Stimulated activated CD8-positive, alpha-beta memory T cell treated with anti-CD3 and anti-CD28 coated beads, Interleukin-12 subunit alpha, Interleukin-12 subunit beta, amount 100 ng/mL, for 1 hour (primary cell): Measurements from ENCODE around the gene PRSS36.
"Not testable (repeated sequence)": the region's sequence is repeated elsewhere in the genome, so short reads cannot be mapped to it uniquely, and the experiment has no call there.

Experiments used
- DNase-seq: peaks from one replicate; pipeline ENCODE4 v3.0.0-alpha.2; 2020; ENCODE audit warnings: low read depth

The PRSS36 gene

GRCh38 chr16:31149894-31150890, at the start of gene PRSS36:
TSS of gene PRSS36 (minus strand) at chr16:31150066. CDS start at chr16:31150035, 31 bp downstream.
- DNase-seq, result no peak

GRCh38 chr16:31199430-31200041, 49.7 kb upstream of the PRSS36 start:
- no peak for DNase-seq

DNA sequence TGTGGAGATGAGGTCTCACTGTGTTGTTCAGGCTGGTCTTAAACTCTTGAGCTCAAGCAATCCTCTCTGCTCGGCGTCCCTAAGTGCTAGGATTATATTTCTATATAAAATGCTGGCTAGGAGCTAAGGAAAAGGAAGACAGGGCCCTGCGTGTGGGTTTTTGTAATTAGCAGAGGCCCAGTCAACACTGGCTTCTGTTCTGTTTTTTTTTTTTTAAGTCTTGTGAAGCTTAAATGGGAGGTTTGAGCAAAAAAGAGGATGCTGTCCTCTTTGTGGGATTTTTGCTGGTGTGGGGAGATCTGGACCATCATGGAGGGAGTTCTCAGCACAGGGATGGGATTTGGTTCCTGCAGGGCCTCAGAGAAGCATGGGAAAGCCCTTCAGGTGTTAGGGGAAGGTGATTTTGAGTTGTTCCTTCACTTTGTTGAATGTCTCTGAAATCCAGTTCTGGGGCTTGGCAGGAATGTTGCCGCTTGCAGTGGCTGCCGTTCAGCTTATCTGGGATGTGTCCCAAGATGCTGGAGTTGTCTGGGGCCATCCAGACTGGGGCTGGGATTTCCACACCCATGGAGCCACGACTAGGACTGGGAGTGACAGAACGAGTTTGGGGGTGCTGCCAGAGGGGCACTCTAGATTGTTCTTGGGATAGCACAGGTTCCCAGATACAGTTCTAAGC, 48.5 kb upstream of the PRSS36 start:
- DNase-seq, result no peak

DNA sequence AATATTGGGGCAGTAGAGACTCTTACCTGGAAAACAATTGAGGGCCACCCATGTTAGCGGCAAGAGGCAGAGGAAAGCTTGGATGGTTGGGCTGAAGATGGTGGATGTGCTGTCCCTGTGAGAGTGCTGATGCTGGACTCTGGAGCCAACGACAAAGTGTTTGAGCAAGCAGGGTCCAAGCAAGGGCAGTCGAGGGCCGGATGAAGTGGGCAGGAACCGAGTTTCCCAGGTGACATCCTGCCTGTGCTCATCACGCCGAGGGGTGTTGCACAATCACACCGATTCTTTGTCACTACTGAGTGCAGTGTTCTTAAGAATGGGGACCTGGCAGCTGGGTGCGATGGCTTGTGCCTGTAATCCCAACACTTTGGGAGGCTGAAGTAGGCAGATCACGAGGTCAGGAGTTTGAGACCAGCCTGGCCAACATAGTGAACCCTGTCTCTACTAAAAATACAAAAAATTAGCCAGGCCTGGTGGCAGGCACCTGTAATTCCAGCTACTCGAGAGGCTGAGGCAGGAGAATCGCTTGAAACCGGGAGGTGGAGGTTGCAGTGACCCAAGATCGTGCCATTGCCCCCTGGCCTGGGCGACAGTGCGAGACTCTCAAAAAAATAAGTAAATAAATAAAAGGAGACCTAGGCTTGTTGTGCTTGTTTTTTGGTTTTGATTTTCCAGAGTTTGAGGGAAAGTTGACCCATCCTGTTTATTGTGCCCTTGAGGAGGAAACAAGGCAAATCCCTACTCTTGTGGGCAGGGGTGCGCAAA, 46.6 kb upstream of the PRSS36 start:
- DNase-seq, result no peak

GRCh38 chr16:31195861-31196260, 46.0 kb upstream of the PRSS36 start:
- DNase-seq, result not testable (repeated sequence)

- no peak for DNase-seq
Measured at GRCh38 chr16:31194898-31195297, 45.0 kb upstream of the PRSS36 start.

GRCh38 chr16:31193874-31194273, 44.0 kb upstream of the PRSS36 start:
- DNase-seq, result no peak

DNA sequence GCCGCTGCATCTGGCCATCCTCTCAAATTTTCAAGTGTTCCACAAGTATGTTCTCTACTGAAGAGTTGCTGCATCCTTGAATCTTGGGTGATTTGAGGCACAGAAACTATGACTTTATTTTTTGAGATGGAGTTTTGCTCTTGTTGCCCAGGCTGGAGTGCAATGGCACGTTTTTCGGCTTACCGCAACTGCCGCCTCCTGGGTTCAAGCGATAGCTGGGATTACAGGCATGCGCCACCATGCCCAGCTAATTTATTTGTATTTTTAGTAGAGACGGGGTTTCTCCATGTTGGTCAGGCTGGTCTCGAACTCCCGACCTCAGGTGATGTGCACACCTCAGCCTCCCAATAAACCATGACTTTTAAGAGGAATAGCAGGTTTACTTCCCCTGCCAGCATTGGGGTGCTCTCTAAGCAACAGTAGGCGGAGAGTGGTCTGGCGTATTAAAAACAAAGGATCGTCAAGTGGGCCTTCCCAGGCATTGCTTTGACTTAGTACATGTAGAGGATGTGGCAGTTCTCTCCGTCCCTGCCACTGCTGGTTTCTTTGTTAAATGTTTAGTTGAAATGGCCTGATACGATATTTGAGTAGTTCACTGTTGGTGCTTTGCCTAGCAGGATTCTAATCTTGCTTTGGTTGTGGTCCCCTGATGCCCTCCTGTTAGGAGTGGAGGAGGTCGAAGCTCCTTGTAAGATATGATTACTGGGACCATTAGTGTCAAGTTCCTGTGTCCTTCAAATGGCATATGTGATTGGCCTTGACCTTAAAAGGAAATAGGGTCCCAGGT, 43.2 kb upstream of the PRSS36 start:
- DNase-seq, result no peak

- no peak for DNase-seq
Measured at GRCh38 chr16:31191697-31192428, 42.0 kb upstream of the PRSS36 start.

DNA sequence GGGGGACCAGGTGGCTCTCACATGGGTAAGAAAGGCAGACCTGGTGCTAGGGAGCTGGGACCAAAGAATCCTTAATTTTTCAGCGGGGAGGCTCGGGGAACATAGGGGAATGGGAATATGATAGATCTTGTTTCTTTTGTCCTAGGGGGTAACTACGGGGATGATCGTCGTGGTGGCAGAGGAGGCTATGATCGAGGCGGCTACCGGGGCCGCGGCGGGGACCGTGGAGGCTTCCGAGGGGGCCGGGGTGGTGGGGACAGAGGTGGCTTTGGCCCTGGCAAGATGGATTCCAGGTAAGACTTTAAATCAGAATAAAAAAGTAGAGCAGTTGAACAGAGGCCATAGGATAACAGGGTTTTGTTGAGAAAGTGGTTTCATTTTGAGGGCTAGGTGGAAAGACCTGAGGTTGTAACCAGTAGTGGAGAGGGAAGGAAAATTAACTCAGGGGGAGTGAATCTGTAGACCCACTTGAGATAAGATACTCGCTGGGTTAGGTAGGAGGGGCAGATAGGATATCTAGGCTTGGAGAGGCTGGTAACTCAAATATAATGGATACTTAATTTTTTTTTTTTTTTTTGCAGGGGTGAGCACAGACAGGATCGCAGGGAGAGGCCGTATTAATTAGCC, 41.1 kb upstream of the PRSS36 start:
- no peak for DNase-seq

- no peak for DNase-seq
Measured at GRCh38 chr16:31190061-31190460, 40.2 kb upstream of the PRSS36 start.

DNA sequence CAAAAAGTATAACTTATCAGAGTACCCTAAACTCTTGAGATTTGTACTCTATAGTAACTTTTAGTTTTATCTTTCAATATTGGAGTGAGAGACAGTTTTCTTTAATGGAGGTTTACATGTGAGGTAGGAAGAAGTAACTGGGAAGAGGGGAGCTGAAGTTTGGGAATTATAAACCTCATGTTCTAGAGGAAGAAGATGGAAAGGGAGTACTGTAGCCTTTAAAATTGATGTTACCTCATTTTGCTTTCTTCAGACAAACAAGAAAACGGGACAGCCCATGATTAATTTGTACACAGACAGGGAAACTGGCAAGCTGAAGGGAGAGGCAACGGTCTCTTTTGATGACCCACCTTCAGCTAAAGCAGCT, 39.5 kb upstream of the PRSS36 start:
- DNase-seq, result no peak

DNA sequence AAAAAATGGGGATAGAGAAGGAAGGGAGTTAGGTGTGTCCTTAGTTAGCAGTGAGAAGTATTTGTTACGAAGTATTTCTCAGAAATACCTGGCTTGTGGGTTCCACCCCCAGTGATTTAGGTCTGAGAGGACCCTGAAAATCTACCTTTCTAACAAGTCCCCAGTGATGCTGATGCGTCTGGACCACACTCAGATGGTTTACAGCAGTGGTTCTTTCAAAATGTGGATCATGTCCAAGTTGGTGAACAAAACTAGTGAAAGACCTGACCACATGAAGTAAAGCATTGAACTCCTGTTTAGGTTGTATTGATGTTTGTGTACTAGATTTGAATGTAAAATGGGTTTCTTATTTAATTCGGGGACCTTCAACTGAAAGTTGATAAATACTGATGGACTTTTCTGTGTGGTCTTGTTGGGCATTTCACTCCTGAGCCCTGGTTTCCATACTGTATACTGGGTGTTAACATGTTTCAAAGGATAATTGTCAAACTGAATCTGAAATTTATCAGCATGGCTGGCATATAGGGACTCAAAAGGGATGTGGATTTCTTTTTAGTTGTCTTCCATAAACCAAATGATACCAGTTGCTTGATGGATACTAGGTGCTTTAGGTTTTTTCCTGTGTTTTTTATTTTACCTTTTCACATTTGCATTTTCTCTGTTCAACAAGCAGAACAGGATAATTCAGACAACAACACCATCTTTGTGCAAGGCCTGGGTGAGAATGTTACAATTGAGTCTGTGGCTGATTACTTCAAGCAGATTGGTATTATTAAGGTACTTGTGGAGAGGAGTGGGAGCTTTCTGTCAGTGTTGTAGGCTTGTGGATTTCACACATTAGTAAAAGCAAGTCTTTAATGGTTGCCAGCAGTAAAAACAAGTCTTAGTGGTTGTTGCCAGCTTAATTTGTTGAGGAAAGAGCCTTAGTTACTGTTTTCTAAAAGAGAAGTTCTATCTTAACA, 38.9 kb upstream of the PRSS36 start:
- DNase-seq, result no peak

GRCh38 chr16:31187808-31188189, 37.9 kb upstream of the PRSS36 start:
- DNase-seq, result no peak

- no peak for DNase-seq
Measured at GRCh38 chr16:31186930-31187807, 37.3 kb upstream of the PRSS36 start.

DNA sequence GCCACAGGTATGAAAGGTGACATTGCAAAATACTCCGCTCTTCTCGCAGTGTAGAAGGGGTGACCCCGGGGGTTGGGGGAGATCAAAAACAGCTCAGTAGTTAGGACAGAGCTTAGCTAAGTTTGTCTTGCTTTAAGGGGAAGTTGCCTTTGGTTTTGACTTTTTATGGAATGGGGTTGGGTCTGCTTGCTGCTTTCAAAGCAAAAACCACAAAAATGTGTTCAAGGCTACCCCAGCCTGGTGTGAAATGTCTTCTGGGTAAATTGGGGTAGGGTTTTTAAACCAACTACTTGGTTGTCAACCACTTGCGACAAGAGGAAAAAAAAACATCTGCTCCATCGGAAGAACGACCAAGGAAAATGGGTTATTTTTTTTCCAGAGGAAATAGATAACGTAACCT, 36.3 kb upstream of the PRSS36 start:
- DNase-seq, result no peak

- DNase-seq, result no peak
Measured at GRCh38 chr16:31185339-31185738, 35.5 kb upstream of the PRSS36 start.

- DNase-seq, result no peak
Measured at GRCh38 chr16:31184888-31185287, 35.0 kb upstream of the PRSS36 start.
